Measurements from ENCODE around the gene GALNT14.

Gene GALNT14

DNA sequence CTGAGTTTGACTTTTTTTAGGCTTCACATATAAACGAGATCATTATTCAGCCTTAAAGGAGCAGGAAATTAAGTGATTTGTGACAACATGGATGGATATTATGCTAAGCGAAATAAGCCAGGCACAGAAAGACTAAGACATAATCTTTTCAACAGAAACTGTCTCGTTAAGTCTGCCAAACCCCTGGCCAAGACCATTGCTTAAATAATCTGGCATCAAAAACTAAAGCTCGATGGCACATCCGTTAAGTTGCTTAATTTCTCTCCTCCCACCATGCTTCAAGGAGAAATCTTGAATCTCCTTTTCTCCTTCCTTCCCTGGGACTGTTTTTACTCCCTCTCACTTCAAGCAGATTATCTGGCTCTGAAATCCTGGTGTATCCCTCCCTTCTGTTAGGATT is 140.3 kb downstream of the GALNT14 start:
- H3K36me3 ChIP-seq (ENCODE audit: control insufficient read depth, insufficient read depth, low read length), result no peaks in the 10 kb centered on the region
- H3K4me1 ChIP-seq (ENCODE audit: control insufficient read depth, insufficient read depth, low read length), result no peaks in the 10 kb centered on the region
- no peak overlapping the region for H3K4me3 ChIP-seq (ENCODE audit: low read depth, low read length)
- no peaks in the 10 kb centered on the region for H3K9me3 ChIP-seq (ENCODE audit: control insufficient read depth, insufficient read depth, low read length)
- H3K27me3 ChIP-seq (ENCODE audit: control insufficient read depth, insufficient read depth, low read length), result no peaks in the 10 kb centered on the region
- H3K9ac ChIP-seq (ENCODE audit: low read depth, low read length), result no peak overlapping the region

DNA sequence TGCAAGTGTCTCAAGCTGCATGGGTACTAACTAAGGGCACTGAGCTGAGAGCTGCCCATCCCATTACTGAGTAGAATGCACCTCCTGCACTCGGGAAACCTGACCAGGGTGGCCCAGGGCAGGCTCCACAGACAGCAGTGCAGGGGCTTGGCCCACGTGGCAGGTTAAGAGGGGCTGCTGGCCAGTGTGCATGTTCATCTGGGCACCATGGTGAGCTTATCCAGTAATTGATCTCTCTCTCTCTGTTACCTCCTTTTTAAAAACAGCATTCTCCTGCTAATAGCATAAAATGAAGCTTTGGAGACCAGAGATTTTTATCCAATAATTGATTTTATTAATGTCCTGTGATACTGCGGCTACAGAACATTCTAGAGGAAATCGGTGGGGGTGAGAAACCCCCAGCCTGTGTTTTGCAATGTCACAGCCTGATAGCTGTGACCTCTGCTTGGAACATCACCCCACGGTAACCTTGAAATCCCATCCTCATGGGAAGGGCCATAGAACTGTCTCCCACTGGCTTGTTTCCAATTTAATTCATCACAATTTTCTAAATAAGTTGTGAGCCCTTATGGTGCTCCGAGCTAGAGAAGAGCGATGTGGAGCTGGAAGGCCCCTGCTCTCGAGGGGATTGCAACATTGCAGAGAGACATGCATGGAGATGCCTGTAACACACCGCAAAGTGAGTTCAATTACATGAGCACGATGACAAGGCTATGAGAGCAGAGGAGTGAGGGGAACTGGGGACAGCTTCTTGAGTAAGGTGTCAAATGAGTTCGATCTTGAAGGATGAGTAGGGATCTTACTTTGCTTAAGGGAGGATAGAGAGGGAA is 143.8 kb downstream of the GALNT14 start:
- no peak overlapping the region for H3K4me3 ChIP-seq (ENCODE audit: low read depth, low read length)
- no peak overlapping the region for H3K9ac ChIP-seq (ENCODE audit: low read depth, low read length)
- H3K27me3 ChIP-seq (ENCODE audit: control insufficient read depth, insufficient read depth, low read length), result no peaks in the 10 kb centered on the region
- H3K36me3 ChIP-seq (ENCODE audit: control insufficient read depth, insufficient read depth, low read length), result no peaks in the 10 kb centered on the region
- peaks cover 2% of the 10 kb centered on the region for H3K4me1 ChIP-seq (ENCODE audit: control insufficient read depth, insufficient read depth, low read length)
- no peaks in the 10 kb centered on the region for H3K9me3 ChIP-seq (ENCODE audit: control insufficient read depth, insufficient read depth, low read length)

DNA sequence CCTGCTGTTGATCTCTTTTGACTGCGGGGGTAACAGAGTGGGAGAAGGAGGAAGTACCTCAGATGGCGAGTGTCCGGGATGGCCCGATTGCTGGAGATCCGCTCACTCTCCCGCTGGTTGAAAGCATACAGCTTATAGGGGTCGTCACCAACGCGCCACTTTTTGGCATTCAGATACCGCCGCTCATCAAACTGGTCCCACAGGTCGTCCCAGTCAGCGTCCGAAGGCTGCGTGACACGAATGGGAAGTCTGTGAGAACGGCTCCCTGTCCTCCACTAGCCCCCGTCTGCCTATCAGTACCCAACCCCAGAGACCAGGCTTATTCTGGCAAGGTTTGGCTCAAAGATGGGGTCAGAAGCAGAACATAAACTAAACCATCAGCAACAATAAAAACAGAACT is 145.5 kb downstream of the GALNT14 start:
- Histone ChIP-seq H3K4me1 (ENCODE audit: control insufficient read depth, insufficient read depth, low read length) (peaks cover 2% of the 10 kb centered on the region), H3K9me3 (ENCODE audit: control insufficient read depth, insufficient read depth, low read length) (no peaks in the 10 kb centered on the region), H3K36me3 (ENCODE audit: control insufficient read depth, insufficient read depth, low read length) (no peaks in the 10 kb centered on the region), H3K27me3 (ENCODE audit: control insufficient read depth, insufficient read depth, low read length) (no peaks in the 10 kb centered on the region), H3K4me3 (ENCODE audit: low read depth, low read length) (no peak overlapping the region), H3K9ac (ENCODE audit: low read depth, low read length) (no peak overlapping the region)

DNA sequence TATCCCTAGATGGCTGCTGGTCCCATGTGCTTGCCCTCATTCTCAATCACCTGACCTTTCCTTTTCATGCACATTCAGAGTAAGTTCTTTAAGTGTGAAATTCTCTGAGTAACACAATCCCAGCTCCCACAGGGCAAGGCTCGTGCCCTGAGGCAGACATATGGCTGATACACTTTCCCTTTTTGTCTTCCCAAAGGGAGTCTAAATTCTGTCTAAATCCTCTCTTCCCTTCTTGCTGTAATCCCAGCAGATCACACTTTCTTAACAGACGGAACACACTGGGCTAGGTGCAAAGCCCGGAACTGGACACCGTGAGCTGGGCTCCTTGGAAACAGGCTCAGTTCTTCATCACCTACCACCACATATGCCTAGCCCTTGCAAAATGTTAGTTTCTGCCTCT is 147.6 kb downstream of the GALNT14 start:
- Histone ChIP-seq H3K27me3 (ENCODE audit: control insufficient read depth, insufficient read depth, low read length) (no peaks in the 10 kb centered on the region), H3K36me3 (ENCODE audit: control insufficient read depth, insufficient read depth, low read length) (no peaks in the 10 kb centered on the region), H3K4me1 (ENCODE audit: control insufficient read depth, insufficient read depth, low read length) (peaks cover 2% of the 10 kb centered on the region)

DNA sequence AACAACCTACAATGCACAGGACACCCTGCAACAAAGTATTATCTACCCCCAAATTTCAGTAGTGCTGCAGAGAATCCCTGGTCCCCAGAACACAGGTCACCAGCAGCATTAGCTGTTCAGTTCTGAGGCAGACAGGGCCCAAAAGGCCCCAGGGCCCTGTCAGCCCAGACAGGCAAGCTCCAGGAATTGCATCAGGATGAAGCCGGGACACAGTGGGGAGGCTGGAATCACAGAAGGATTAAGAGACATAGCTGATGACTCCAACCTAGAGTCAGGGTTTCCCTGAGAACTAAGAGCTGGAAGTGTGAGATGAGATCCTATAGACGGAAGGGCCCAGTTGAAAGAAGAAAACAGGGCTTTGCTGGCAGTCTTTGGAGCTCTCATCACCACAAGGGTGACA is 148.1 kb downstream of the GALNT14 start:
- Histone ChIP-seq H3K4me3 (ENCODE audit: low read depth, low read length) (no peak overlapping the region), H3K36me3 (ENCODE audit: control insufficient read depth, insufficient read depth, low read length) (no peaks in the 10 kb centered on the region), H3K27me3 (ENCODE audit: control insufficient read depth, insufficient read depth, low read length) (no peaks in the 10 kb centered on the region), H3K9ac (ENCODE audit: low read depth, low read length) (no peak overlapping the region), H3K4me1 (ENCODE audit: control insufficient read depth, insufficient read depth, low read length) (peaks cover 2% of the 10 kb centered on the region), H3K9me3 (ENCODE audit: control insufficient read depth, insufficient read depth, low read length) (no peaks in the 10 kb centered on the region)

More for the DNA sequence above, 147.6 kb downstream of the GALNT14 start:
- Histone ChIP-seq H3K9ac (ENCODE audit: low read depth, low read length) (no peak overlapping the region), H3K9me3 (ENCODE audit: control insufficient read depth, insufficient read depth, low read length) (no peaks in the 10 kb centered on the region), H3K4me3 (ENCODE audit: low read depth, low read length) (no peak overlapping the region)

DNA sequence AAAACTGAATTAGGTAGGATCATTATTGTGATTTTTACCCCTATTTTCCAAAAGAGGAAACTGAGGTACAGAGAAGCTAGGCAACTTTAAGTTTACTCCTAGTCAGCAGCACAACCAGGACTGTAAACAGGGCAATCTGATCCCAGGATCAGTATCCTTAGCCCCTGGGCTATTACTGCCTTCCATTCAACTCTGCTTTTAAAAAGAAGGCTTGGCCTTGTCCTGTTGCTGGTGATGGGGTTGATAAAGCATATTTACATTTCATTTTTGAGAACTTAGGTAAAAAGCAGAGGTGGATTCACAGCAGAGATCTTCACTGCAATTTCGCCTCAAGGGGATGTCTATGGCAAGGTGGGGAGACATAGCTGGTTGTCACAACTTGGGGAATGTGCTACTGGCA is 148.5 kb downstream of the GALNT14 start:
- Histone ChIP-seq H3K36me3 (ENCODE audit: control insufficient read depth, insufficient read depth, low read length) (no peaks in the 10 kb centered on the region), H3K9me3 (ENCODE audit: control insufficient read depth, insufficient read depth, low read length) (no peaks in the 10 kb centered on the region), H3K4me3 (ENCODE audit: low read depth, low read length) (no peak overlapping the region), H3K27me3 (ENCODE audit: control insufficient read depth, insufficient read depth, low read length) (no peaks in the 10 kb centered on the region), H3K4me1 (ENCODE audit: control insufficient read depth, insufficient read depth, low read length) (peaks cover 2% of the 10 kb centered on the region), H3K9ac (ENCODE audit: low read depth, low read length) (no peak overlapping the region)

DNA sequence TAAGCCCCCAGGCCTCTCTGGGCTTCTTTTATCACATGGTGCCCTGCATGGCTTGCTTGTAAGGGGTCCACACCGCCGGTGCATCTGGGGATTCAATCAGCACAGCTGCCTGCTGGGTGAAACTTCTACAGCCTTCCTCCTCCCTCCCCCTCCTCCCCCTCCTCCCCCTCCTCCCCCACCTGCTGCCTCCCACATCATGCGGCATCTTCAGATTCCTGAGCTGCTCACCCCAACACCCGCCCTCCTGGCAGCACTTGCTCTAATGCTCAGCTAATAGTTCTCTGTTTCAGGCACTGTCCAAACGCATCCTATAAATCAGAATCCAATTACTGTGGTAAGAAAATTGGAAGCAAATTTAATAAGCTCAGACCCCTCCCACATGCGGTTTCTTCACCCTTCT is 150.7 kb downstream of the GALNT14 start:
- H3K4me1 ChIP-seq (ENCODE audit: control insufficient read depth, insufficient read depth, low read length), result peaks cover 2% of the 10 kb centered on the region
- H3K9me3 ChIP-seq (ENCODE audit: control insufficient read depth, insufficient read depth, low read length), result no peaks in the 10 kb centered on the region
- no peak overlapping the region for H3K9ac ChIP-seq (ENCODE audit: low read depth, low read length)
- H3K4me3 ChIP-seq (ENCODE audit: low read depth, low read length), result no peak overlapping the region
- no peaks in the 10 kb centered on the region for H3K27me3 ChIP-seq (ENCODE audit: control insufficient read depth, insufficient read depth, low read length)
- H3K36me3 ChIP-seq (ENCODE audit: control insufficient read depth, insufficient read depth, low read length), result no peaks in the 10 kb centered on the region

DNA sequence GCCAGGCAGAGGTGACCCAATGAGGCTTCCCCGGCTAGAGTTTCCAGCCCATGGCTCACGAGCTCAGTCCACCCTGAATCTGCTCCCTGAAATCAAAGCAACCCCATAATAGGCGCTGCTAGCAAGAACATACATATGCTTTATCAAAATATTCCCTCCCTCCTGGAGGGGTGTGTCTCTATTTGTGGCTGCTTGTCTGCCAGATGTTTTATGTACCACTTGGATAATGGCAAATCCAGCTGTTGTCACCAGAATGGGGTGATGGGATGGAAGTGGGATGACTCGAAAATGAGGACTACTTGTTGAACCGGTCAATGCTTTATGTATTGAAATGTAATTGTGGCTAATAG is 152.0 kb downstream of the GALNT14 start:
- Histone ChIP-seq H3K36me3 (ENCODE audit: control insufficient read depth, insufficient read depth, low read length) (no peaks in the 10 kb centered on the region), H3K4me1 (ENCODE audit: control insufficient read depth, insufficient read depth, low read length) (peaks cover 6% of the 10 kb centered on the region), H3K4me3 (ENCODE audit: low read depth, low read length) (no peak overlapping the region), H3K9ac (ENCODE audit: low read depth, low read length) (no peak overlapping the region), H3K27me3 (ENCODE audit: control insufficient read depth, insufficient read depth, low read length) (no peaks in the 10 kb centered on the region), H3K9me3 (ENCODE audit: control insufficient read depth, insufficient read depth, low read length) (no peaks in the 10 kb centered on the region)

DNA sequence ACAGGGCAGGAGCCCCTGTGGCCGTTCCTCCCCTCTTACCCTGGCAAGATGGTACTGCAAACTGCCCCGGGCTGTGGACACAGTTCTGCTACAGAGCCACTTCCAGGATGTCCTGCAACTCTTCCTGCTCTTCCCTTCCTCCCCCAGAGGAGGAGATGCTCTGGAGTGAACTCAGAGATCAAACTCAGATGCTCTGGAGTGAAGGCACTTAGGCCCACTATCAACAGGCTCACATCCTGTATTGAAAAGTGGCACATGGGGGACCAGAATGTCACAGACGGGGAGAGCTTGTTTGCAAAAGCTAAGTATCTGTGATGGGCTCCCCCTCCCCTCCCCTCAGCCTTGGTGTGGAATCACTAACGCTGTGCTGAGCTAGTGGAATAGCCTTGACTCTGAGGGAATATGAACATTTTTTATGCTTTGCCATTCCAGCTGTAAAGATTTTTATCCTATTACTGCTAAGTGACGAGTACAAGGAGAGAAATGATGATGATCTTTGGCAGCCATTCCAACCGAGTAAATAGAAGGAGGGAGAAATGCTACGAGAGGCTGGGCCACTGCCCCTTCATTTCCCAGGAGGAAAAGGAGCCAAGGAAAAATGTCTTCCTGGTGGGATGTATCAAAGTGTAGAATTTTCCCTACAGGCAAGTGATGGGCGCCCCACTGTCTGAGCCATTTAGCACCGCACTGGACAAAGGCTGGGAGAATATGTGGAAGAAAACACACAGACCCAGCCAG is 152.6 kb downstream of the GALNT14 start:
- Histone ChIP-seq H3K9me3 (ENCODE audit: control insufficient read depth, insufficient read depth, low read length) (no peaks in the 10 kb centered on the region), H3K9ac (ENCODE audit: low read depth, low read length) (no peak overlapping the region), H3K4me3 (ENCODE audit: low read depth, low read length) (no peak overlapping the region), H3K4me1 (ENCODE audit: control insufficient read depth, insufficient read depth, low read length) (peaks cover 7% of the 10 kb centered on the region), H3K36me3 (ENCODE audit: control insufficient read depth, insufficient read depth, low read length) (no peaks in the 10 kb centered on the region), H3K27me3 (ENCODE audit: control insufficient read depth, insufficient read depth, low read length) (no peaks in the 10 kb centered on the region)

DNA sequence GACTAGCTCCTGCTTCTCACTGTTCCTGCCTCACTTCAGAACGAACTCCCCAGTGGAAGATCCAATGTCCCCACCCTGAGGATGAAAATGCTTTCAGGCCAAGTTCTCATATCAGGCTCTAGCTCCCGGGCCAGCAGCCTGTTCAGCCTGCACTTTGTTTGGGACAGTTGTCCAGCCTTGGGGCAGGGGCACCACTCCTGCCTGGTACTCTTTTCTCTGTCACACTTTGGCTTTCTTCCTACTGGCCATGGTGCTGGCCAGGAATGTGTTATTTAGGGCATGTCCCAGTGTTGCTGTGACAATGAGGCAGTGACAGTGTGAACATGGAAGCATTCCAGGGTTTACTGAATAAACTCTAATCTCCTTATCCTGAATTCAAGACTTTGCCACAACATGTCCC is 154.1 kb downstream of the GALNT14 start:
- no peak overlapping the region for H3K4me3 ChIP-seq (ENCODE audit: low read depth, low read length)
- H3K27me3 ChIP-seq (ENCODE audit: control insufficient read depth, insufficient read depth, low read length), result no peaks in the 10 kb centered on the region
- H3K9ac ChIP-seq (ENCODE audit: low read depth, low read length), result no peak overlapping the region
- H3K36me3 ChIP-seq (ENCODE audit: control insufficient read depth, insufficient read depth, low read length), result no peaks in the 10 kb centered on the region
- H3K4me1 ChIP-seq (ENCODE audit: control insufficient read depth, insufficient read depth, low read length), result peaks cover 5% of the 10 kb centered on the region
- H3K9me3 ChIP-seq (ENCODE audit: control insufficient read depth, insufficient read depth, low read length), result no peaks in the 10 kb centered on the region

DNA sequence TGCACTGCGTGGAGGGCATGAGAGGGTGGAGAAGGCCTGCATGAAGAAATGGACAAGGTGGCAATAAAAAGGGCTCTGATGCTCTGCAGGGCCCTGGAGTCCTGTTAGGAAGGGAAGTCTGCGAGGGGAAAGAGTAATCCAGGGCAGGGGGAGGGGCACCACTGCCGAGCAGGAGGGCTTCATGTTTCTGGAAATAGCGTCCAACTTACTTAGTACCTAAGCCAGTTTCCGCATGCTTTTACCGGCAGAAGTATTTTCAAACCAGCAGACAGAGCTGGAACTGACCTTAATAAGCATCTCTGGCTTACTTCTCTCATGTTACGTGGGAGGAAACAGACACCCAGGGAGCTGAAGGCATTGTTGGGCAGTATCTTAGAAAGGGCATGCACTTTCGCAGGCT is 156.7 kb downstream of the GALNT14 start:
- H3K9ac ChIP-seq (ENCODE audit: low read depth, low read length), result no peak overlapping the region
- H3K4me3 ChIP-seq (ENCODE audit: low read depth, low read length), result no peak overlapping the region
- peaks cover 5% of the 10 kb centered on the region for H3K4me1 ChIP-seq (ENCODE audit: control insufficient read depth, insufficient read depth, low read length)
- H3K9me3 ChIP-seq (ENCODE audit: control insufficient read depth, insufficient read depth, low read length), result no peaks in the 10 kb centered on the region
- no peaks in the 10 kb centered on the region for H3K36me3 ChIP-seq (ENCODE audit: control insufficient read depth, insufficient read depth, low read length)
- H3K27me3 ChIP-seq (ENCODE audit: control insufficient read depth, insufficient read depth, low read length), result no peaks in the 10 kb centered on the region

DNA sequence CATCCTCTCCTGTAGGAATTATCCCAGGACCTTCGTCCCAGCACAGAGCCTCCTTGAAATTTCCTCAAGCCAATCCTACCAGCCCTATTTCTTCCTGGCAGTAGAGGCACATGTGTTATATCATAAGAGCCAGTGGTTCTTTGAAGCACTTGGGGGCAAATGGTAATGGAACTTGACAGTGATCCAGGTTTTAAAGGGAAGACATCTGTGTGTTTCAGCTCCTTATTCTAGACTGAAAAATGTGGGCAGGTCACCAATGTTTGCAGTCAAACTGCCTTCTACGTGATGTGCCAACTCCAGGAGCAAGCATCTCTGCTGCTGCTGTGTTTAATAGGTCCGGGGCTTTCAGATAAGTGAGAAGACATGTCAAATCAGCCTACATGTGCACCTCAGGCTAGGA is 157.1 kb downstream of the GALNT14 start:
- H3K4me1 ChIP-seq (ENCODE audit: control insufficient read depth, insufficient read depth, low read length), result peaks cover 5% of the 10 kb centered on the region
- no peaks in the 10 kb centered on the region for H3K27me3 ChIP-seq (ENCODE audit: control insufficient read depth, insufficient read depth, low read length)
- H3K4me3 ChIP-seq (ENCODE audit: low read depth, low read length), result no peak overlapping the region
- H3K36me3 ChIP-seq (ENCODE audit: control insufficient read depth, insufficient read depth, low read length), result no peaks in the 10 kb centered on the region
- H3K9me3 ChIP-seq (ENCODE audit: control insufficient read depth, insufficient read depth, low read length), result no peaks in the 10 kb centered on the region
- no peak overlapping the region for H3K9ac ChIP-seq (ENCODE audit: low read depth, low read length)

Measured in iPS-15b (cell line).